MCF 10A (cell line): Measurements from ENCODE around the gene MYB. TPM values are rescaled to one million over a fixed set of nuclear protein-coding genes. Genes with fewer than 3 reads are reported as not detected.
"Not testable (repeated sequence)": the region's sequence is repeated elsewhere in the genome, so short reads cannot be mapped to it uniquely, and the experiment has no call there.

Experiments used
- BruUV-seq: library from RNA; stranded (reverse); fragments of 400-500 nt; replicated peaks from 2 replicates; lab custom pipeline; 2021; lab: Mats Ljungman, UMichigan
- CTCF ChIA-PET: fragments of 300-600 bp; sonication (Branson Sonifier 250); formaldehyde crosslinking; extraction: SDS; loops from one replicate; lab custom pipeline; 2021; ENCODE audit warnings: antibody characterized with exemption, inconsistent platforms; lab: Yijun Ruan, JAX
- POLR2A ChIA-PET: fragments of 300-600, 350-650 bp; sonication (Branson Sonifier 250); formaldehyde crosslinking; extraction: SDS; loops from one replicate; lab custom pipeline; 2020; ENCODE audit warnings: antibody characterized with exemption, inconsistent platforms; lab: Yijun Ruan, JAX
- DNase-seq: peaks from one replicate; pipeline ENCODE4 v3.0.0-alpha.2; 2018; ENCODE audit not compliant: unreplicated experiment
- H3K27ac Mint-ChIP-seq: one replicate; pipeline ENCODE4 v1.8.0; 2022; ENCODE audit warnings: mild to moderate bottlenecking, low read depth, mixed read lengths; ENCODE audit not compliant: unreplicated experiment
- H3K27me3 Mint-ChIP-seq: one replicate; pipeline ENCODE4 v1.8.0; 2022; ENCODE audit warnings: mixed read lengths; ENCODE audit not compliant: insufficient read depth, unreplicated experiment
- H3K36me3 Mint-ChIP-seq: one replicate; pipeline ENCODE4 v1.8.0; 2022; ENCODE audit warnings: mild to moderate bottlenecking, moderate library complexity, mixed read lengths; ENCODE audit not compliant: insufficient read depth, unreplicated experiment
- H3K4me1 Mint-ChIP-seq: one replicate; pipeline ENCODE4 v1.8.0; 2022; ENCODE audit warnings: mixed read lengths; ENCODE audit not compliant: insufficient read depth, unreplicated experiment
- H3K4me3 Mint-ChIP-seq: one replicate; pipeline ENCODE4 v1.8.0; 2022; ENCODE audit warnings: mild to moderate bottlenecking, moderate library complexity, mixed read lengths; ENCODE audit not compliant: unreplicated experiment
- H3K9me3 Mint-ChIP-seq: one replicate; pipeline ENCODE4 v1.8.0; 2022; ENCODE audit warnings: mixed read lengths; ENCODE audit not compliant: unreplicated experiment
- intact Hi-C: fragments of 100-400 bp; cut with micrococcal nuclease; formaldehyde crosslinking; loops from 2 replicates; pipeline ENCODE4 v1.14.1; 2022
- total RNA-seq: library from RNA; stranded (reverse); gene quantifications from 2 replicates; pipeline ENCODE4 v1.2.3, GENCODE V29; 2022
- TF ChIP-seq, protein P1 (sequence below): fragments of 200-600 bp; IDR thresholded peaks from one replicate; pipeline ENCODE4 v1.8.0; 2022; ENCODE audit warnings: antibody characterized with exemption, mild to moderate bottlenecking; ENCODE audit not compliant: unreplicated experiment

The MYB gene
- total RNA-seq, 1 experiment from 2014 or later = not detected

GRCh38 chr6:135244805-135245204 lies 63.7 kb downstream of the MYB start:
- POLR2A ChIA-PET = no interaction called here
- Mint-ChIP-seq H3K9me3 (no peaks in the 10 kb centered on the region), H3K27me3 (no peaks in the 10 kb centered on the region), H3K4me3 (no peak overlapping the region), H3K27ac (no peak overlapping the region), H3K36me3 (no peaks in the 10 kb centered on the region), H3K4me1 (no peaks in the 10 kb centered on the region)
- CTCF ChIA-PET = no interaction called here
- no peak for DNase-seq
- intact Hi-C loops = no loop called here
- TF ChIP-seq, protein P1, sequence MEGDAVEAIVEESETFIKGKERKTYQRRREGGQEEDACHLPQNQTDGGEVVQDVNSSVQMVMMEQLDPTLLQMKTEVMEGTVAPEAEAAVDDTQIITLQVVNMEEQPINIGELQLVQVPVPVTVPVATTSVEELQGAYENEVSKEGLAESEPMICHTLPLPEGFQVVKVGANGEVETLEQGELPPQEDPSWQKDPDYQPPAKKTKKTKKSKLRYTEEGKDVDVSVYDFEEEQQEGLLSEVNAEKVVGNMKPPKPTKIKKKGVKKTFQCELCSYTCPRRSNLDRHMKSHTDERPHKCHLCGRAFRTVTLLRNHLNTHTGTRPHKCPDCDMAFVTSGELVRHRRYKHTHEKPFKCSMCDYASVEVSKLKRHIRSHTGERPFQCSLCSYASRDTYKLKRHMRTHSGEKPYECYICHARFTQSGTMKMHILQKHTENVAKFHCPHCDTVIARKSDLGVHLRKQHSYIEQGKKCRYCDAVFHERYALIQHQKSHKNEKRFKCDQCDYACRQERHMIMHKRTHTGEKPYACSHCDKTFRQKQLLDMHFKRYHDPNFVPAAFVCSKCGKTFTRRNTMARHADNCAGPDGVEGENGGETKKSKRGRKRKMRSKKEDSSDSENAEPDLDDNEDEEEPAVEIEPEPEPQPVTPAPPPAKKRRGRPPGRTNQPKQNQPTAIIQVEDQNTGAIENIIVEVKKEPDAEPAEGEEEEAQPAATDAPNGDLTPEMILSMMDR = no peak
- no TSS peak for BruUV-seq

- CTCF ChIA-PET, H3K27ac Mint-ChIP-seq, H3K4me3 Mint-ChIP-seq, H3K27me3 Mint-ChIP-seq, H3K36me3 Mint-ChIP-seq, H3K9me3 Mint-ChIP-seq, H3K4me1 Mint-ChIP-seq, DNase-seq, intact Hi-C loops, BruUV-seq: not testable (repeated sequence)
- POLR2A ChIA-PET = interaction anchor here (0.6 kb wide), 1 partner anchor 11 kb away, joined by 3 read pairs; no protein-coding TSS in a partner anchor
Measured at GRCh38 chr6:135246412-135247012, 65.4 kb downstream of the MYB start.

- H3K4me3 Mint-ChIP-seq = no peak overlapping the region
- DNase-seq = no peak
- CTCF ChIA-PET = no interaction called here
- H3K4me1 Mint-ChIP-seq = no peaks in the 10 kb centered on the region
- intact Hi-C loops = no loop called here
- H3K27me3 Mint-ChIP-seq = no peaks in the 10 kb centered on the region
- no TSS peak for BruUV-seq
- POLR2A ChIA-PET = no interaction called here
- no peaks in the 10 kb centered on the region for H3K9me3 Mint-ChIP-seq
- no peak overlapping the region for H3K27ac Mint-ChIP-seq
- no peaks in the 10 kb centered on the region for H3K36me3 Mint-ChIP-seq
- TF ChIP-seq, protein P1 = no peak
Measured at GRCh38 chr6:135250234-135250633, 69.1 kb downstream of the MYB start.

- H3K27ac Mint-ChIP-seq = no peak overlapping the region
- DNase-seq = no peak
- H3K4me1 Mint-ChIP-seq = no peaks in the 10 kb centered on the region
- no peaks in the 10 kb centered on the region for H3K9me3 Mint-ChIP-seq
- TF ChIP-seq, protein P1 = no peak
- POLR2A ChIA-PET = interaction anchor here (0.6 kb wide), 1 partner anchor 449 kb away, joined by 4 read pairs; no protein-coding TSS in a partner anchor
- no peaks in the 10 kb centered on the region for H3K36me3 Mint-ChIP-seq
- intact Hi-C loops = no loop called here
- H3K4me3 Mint-ChIP-seq = no peak overlapping the region
- no TSS peak for BruUV-seq
- CTCF ChIA-PET = no interaction called here
- H3K27me3 Mint-ChIP-seq = no peaks in the 10 kb centered on the region
Measured at GRCh38 chr6:135250751-135251497, 69.8 kb downstream of the MYB start.
